ENCODE results near the gene PPL. TPM values are rescaled to one million over a fixed set of nuclear protein-coding genes. Genes with fewer than 3 reads are reported as not detected.

The PPL gene
- total RNA-seq, 1 experiment from 2014 or later = 56.4 TPM

GRCh38 chr16:4874666-4875065 is 62.3 kb downstream of the PPL start:
- H3K4me1 ChIP-seq (ENCODE audit: control insufficient read depth in 1 of 2, insufficient read depth in 2 of 2, low read length in 2 of 2) = 0 out of 4 replicates have a peak, but pooled peaks cover 0 to 4% of the 10 kb centered on the region in 2 experiments
- no peak overlapping the region for H2AFZ ChIP-seq (ENCODE audit: low read depth, low read length, poor library complexity, severe bottlenecking)
- no peak overlapping the region for H3K9ac ChIP-seq (ENCODE audit: low read length)
- H3K9me2 ChIP-seq (ENCODE audit: insufficient read depth) = no peaks in the 10 kb centered on the region
- CTCF ChIA-PET = no interaction called here
- peaks cover 53 to 58% of the 10 kb centered on the region in 2 experiments for H3K36me3 ChIP-seq (ENCODE audit: control insufficient read depth in 1 of 2, insufficient read depth in 2 of 2, low read length in 2 of 2)
- BruUV-seq (replicated peaks) = TSS peak; percentile 30
- H3K27ac ChIP-seq (ENCODE audit: low read depth, low read length) = no peak overlapping the region
- no peaks in the 10 kb centered on the region for H3K9me3 ChIP-seq (ENCODE audit: control insufficient read depth in 1 of 2, insufficient read depth in 1 of 2, low read depth in 1 of 2, low read length in 2 of 2)
- H3K27me3 ChIP-seq (ENCODE audit: insufficient read depth, low read length) = no peaks in the 10 kb centered on the region
- no peak overlapping the region for H3K4me3 ChIP-seq (replicated peaks in 1 of 2; ENCODE audit: low read depth in 1 of 2, low read length in 2 of 2)
- DNase-seq (ENCODE audit: low read depth, low spot score) (no peak), ATAC-seq (no peak)
- POLR2A ChIA-PET = no interaction called here
- no peak overlapping the region for H3K4me2 ChIP-seq (ENCODE audit: low read length)
- RAD21 ChIA-PET (ENCODE audit: low non-redundant PET in 1 of 2, low total read pairs in 2 of 2, uncharacterized antibody in 2 of 2, unreplicated experiment in 2 of 2) = no interaction called here
- intact Hi-C loops (cut with micrococcal nuclease) = no loop called here
- no peaks in the 10 kb centered on the region for H4K20me1 ChIP-seq (ENCODE audit: insufficient read depth)
- TF ChIP-seq ELF1 (IDR thresholded peaks at IDR 0.05; ENCODE audit: borderline replicate concordance, low read depth) (no peak), POLR2AphosphoS5 (IDR thresholded peaks at IDR 0.05; ENCODE audit: low read depth, low read length) (no peak), POLR2A (IDR thresholded peaks at IDR 0.05; ENCODE audit: borderline replicate concordance, extremely low read depth, insufficient read depth, insufficient read length) (no peak), SRF (IDR thresholded peaks at IDR 0.05; ENCODE audit: low read depth) (no peak), RAD21 (IDR thresholded peaks at IDR 0.05; ENCODE audit: low read depth) (no peak), EZH2phosphoT487 (IDR thresholded peaks at IDR 0.05; ENCODE audit: borderline replicate concordance) (no peak), JUND (IDR thresholded peaks at IDR 0.05) (no peak), CBX3 (IDR thresholded peaks at IDR 0.05; ENCODE audit: low read depth) (no peak), FOSL1 (IDR thresholded peaks at IDR 0.05; ENCODE audit: low read depth) (no peak), REST (IDR thresholded peaks at IDR 0.05; ENCODE audit: low read depth) (no peak), TCF7L2 (IDR thresholded peaks at IDR 0.05; ENCODE audit: borderline replicate concordance, extremely low read depth, insufficient read depth, insufficient read length) (no peak), MAX (IDR thresholded peaks at IDR 0.05) (no peak), EGR1 (IDR thresholded peaks at IDR 0.05; ENCODE audit: low read depth) (no peak), SP1 (IDR thresholded peaks at IDR 0.05; ENCODE audit: low read depth) (no peak), ZFX (IDR thresholded peaks at IDR 0.05) (no peak), SIN3A (IDR thresholded peaks at IDR 0.05; ENCODE audit: low read depth) (no peak), ZBTB33 (IDR thresholded peaks at IDR 0.05; ENCODE audit: extremely low read depth, insufficient replicate concordance, low read length) (no peak)
- TF ChIP-seq, protein P1, sequence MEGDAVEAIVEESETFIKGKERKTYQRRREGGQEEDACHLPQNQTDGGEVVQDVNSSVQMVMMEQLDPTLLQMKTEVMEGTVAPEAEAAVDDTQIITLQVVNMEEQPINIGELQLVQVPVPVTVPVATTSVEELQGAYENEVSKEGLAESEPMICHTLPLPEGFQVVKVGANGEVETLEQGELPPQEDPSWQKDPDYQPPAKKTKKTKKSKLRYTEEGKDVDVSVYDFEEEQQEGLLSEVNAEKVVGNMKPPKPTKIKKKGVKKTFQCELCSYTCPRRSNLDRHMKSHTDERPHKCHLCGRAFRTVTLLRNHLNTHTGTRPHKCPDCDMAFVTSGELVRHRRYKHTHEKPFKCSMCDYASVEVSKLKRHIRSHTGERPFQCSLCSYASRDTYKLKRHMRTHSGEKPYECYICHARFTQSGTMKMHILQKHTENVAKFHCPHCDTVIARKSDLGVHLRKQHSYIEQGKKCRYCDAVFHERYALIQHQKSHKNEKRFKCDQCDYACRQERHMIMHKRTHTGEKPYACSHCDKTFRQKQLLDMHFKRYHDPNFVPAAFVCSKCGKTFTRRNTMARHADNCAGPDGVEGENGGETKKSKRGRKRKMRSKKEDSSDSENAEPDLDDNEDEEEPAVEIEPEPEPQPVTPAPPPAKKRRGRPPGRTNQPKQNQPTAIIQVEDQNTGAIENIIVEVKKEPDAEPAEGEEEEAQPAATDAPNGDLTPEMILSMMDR (IDR thresholded peaks at IDR 0.05 in 2 of 3, conservative IDR thresholded peaks at IDR 0.05 in 1 of 3; ENCODE audit: borderline replicate concordance in 1 of 3, insufficient read depth in 1 of 3, low read depth in 2 of 3, low read length in 2 of 3) = no peak
- TF ChIP-seq, protein P2, sequence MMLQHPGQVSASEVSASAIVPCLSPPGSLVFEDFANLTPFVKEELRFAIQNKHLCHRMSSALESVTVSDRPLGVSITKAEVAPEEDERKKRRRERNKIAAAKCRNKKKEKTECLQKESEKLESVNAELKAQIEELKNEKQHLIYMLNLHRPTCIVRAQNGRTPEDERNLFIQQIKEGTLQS (IDR thresholded peaks at IDR 0.05) = no peak
- H3K79me2 ChIP-seq (ENCODE audit: insufficient read depth, low read length) = peaks cover 4% of the 10 kb centered on the region; the same call in 1 of the 2 replicates
